Activated CD4-positive, CD25-positive, alpha-beta regulatory T cell treated with anti-CD3 and anti-CD28 coated beads, Interleukin-2, amount 50 U/mL, for 16 hours (primary cell): Measurements from ENCODE around the gene VTI1A.
"Not testable (repeated sequence)": the region's sequence is repeated elsewhere in the genome, so short reads cannot be mapped to it uniquely, and the experiment has no call there.

ENCODE experiments used
- DNase-seq: peaks from one replicate; pipeline ENCODE4 v3.0.0-alpha.2; 2020; ENCODE audit warnings: low read depth, low spot score

Gene VTI1A

DNA sequence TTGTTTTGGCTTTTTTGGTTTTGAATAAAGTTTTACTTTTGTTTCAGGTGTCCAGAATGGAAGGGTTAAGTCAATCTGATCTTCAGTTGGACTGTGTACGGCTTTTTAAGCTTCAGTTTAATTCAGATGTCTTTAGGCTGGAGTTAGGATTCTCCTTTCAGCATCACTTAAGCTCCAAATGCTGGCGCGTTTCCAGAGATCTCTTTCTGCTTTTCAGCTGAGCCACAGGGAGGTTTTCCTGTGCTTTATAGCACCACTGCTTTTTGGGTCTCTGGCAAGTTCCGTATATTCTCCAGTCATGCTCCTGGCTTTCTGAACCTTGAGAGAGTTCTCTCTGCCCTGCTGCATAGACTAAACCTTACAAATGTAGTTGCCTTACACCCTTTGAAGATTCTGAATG is 60.0 kb downstream of the VTI1A start:
- DNase-seq = no peak

DNA sequence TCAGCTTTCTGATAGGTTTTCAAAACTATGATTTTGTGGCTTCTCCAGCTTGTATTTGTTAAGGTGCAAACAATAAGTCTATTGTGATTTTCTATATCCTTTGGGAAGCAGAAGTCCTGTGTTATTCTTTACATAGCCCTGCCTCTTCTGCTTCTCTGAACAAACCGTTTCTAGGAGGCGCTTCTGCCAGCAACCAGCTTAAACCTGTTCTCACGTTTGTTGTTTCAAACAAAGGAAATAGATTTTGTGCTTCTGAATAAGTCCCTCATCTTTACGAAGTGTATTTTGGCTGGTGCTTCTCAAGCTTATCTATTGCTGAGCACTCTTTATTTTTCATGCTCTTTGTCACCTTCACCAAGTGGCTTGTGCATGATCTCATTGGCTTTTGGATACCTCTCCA is 61.0 kb downstream of the VTI1A start:
- no peak for DNase-seq

DNA sequence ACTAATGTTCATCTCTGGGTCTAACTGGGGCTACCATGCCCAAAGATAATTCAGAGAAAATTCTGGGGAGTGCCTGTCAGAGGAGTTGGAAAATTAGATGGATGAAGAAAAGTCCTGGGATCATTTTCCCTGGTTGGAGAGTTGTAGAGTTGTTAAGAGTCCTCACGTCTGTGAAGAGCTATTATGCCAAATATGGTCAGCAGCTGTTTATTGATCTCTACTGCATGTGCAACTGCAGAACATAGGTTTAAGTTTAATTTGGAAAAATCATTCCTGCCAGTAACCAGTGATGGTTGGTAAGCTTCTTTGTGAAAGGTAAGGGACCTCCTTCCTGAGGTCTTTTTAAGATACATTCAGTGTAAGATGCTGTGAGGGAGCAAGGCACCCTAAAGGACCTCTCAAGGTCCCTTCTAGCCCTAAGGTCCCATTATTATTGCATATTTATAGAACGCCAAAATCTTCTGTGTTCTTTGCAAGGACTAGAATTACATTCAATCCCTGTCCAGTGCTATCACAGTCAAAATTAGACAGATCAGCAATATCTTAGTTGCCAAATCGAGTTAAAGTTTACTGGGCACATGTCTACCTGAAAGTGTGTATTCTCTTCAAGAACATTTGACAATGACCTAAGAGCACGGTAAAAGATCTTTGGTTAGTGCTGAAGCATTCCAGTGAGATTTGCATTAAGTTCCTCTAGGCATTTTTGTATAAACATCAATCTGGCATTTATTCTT is 62.7 kb downstream of the VTI1A start:
- no peak for DNase-seq

DNA sequence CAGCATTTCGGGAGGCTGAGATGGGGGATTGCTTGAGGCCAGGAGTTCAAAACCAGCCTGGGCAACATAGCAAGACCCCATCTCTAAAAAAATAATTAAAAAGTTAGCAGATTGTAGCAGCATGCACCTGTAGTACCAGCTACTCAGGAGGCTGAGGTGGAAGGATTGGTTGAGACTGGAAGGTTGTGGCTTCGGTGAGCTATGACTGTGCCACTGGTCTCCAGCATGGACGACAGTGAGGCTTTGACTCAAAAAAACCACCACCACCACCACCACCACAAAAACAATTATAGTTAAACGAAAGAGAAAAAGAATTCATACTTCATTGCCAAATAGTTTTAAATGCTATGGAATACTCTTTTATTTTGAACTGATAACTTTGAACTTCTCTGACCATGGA is 63.4 kb downstream of the VTI1A start:
- DNase-seq = no peak

DNA sequence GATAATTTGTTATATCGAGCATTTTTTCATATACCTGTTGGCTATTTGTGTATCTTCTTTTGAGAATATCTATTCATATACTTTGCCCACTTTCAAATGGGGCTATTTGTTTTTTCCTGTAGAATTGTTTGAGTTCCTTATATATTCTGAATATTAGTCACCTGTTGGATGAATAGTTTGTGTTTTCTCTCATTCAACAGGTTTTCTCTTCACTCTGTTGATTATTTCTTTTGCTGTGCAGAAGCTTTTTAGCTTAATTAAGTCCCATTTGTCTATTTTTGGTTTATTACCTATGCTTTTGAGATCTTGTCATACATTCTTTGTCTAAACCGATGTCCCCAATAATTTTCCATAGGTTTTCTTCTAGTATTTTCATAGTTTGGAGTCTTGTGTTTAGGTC is 65.3 kb downstream of the VTI1A start:
- no peak for DNase-seq

DNA sequence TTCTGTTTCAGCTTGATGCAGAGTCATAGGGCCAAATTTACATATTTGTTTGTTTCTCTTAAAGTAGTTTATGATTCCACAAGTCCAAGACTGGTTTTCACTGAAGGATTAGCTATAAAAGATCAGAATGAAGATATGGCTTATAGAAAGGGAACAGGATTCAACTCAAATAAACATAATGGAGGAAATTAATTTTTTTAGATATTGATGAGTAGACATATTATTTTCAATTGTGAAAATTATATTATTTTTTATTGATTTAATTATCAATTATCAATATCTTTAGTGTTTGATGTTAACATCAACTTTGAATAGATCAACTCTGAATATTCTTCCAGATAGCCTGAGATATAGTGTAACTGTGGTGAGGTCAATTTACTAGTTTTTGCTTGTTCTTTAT is 68.1 kb downstream of the VTI1A start:
- DNase-seq = no peak

DNA sequence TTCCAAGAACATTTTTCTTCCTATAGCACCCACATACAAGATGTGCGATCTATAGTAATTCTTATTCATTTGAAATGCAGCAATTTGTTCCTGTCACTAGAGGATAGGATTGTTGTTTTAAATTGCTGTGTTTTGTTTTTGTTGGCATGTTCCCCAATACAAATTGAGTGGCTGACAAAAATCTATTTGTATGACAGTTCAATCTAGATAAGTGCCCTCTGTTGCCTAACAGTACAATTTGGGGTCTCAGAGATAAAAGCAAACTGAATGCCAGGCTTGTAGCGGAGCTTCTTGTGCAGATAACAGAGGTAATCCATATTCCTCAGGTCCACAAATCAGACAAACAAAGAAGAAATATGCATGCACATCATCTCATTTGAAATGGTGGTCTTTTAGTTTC is 68.8 kb downstream of the VTI1A start:
- DNase-seq = no peak

DNA sequence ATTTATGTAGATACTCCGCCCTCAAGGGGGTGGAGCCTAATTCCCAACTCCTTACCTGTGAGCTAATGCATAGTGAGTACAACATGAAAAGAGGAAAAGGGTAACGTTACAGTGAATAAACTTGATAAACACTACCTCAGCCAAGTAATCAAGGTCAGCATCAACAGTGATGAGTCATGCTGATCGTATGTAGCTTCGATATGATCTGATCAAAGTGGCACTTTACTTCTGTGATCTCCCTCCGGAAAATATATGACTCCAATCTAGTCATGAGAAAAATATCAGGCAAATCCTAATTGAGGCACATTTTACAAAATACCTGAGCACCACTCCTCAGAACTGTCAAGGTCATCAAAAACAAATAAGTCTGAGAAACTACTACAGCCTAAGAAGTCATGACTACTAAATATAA is 70.4 kb downstream of the VTI1A start:
- no peak for DNase-seq

DNA sequence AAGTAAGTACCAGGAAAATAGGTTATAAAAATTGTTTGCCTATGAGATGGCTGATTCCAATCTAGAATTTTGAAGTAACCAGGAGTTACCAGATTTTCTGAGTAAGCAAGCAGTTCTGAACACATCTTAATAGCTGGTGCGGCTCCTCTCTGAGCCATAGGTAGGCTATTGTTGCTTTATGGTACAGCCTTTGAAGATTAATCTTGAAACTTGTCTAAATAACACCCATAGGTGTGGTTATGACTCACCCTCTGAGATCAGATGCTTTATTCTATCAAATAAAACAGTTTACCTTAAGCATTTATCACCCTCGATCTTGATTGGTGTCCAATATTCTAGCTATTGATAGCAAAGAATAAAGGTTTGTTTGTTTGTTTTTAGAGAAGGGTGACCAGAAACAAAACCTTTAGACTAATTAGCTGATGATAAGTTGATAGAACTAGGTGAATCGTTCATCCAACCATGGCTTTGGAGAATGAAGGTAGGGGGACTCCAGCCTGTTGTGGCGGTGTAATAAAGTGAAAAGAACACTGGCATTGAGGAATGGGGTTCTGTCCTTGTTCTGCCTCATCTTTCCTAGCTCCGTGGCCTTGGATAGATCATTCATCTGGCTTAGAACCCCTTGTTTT is 72.2 kb downstream of the VTI1A start:
- DNase-seq = no peak

DNA sequence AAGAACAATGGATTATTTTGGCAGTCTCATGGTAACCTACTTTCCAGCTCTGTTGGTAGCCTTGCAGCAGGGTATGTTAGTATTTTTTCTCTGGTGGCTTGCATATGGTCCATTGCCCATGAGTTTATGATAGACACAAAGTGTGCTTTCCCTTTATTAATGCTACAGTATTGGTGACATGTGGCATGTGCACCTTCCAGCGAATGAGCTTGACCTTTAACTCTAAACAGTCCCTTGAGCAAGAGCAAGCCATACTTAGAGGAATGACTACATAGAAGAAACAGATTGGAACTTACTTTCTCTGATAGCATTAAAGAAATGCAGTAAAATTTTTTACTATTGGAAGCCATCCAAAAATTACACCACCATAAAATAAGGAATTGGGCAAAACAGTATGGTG is 73.9 kb downstream of the VTI1A start:
- no peak for DNase-seq

DNA sequence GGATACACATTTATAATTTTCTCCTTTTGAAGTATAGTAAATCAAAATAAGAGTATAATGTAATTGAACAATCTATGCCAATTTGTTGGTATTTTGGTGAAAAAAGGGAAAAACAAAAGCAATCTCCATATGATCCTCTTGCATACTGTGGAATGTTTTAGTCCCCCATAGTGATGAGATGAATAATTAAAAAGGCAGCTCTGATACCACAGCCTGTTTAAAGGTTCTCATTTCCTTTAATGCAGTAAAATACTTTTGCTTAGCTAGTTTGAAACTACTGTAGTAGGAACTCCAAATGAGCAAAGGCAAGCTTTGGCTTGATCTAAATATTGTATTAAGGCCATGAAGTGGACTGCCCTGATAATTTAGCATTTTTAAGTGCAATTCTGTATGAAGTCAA is 77.6 kb downstream of the VTI1A start:
- DNase-seq = no peak

DNA sequence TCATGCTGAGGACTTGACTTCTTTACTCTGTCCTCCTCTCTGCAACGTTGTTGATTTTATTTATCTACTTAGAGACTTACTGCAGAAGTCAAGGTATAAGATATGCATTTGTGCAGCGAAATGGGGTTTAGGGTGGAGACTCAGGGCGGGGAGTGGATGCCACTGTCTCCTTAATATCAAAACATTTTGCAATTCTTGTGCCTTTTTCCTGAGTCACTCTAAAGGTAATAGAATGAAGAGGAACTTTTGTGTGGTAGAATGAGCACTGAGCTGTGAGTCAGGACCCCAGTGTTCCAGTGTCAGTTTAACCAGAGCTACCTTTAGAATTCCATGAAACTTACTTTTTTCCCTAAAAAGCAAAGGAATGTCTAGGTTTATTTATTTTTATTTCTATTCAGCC is 78.2 kb downstream of the VTI1A start:
- no peak for DNase-seq

DNA sequence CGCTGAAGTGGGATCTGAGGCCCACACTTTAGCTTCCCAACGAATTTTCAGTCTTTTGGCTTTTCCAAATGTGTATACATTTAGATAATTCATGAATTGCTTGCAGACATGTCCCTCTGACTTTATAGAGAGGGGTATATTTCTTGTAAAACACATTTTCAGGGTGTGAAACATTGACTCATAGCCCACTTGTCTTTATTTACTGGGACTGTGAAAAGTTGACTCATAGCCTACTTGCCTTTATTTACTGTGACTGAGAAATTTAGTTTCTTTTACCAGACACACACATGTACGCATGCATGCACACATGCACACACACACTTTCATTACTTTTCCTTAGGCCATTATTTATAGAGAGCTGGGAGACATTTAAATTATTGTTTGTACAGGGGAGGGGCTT is 79.1 kb downstream of the VTI1A start:
- DNase-seq = no peak

DNA sequence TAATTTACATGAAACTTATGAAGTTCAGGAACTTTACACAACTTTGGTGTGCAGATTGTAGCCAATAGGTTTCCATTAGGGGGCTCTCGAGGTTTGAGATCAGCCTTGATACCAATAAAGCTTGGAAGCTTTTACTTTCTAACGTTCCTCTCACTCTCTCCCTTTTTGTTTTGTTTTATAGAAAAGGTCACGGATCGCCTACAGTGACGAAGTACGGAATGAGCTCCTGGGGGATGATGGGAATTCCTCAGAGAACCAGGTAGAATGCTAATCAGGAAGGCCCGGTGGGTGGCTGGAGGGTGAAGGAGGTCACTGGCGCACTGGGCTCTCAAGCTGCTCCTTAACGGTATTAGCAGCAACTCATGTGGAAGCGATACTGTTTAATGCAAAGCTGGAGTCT is 79.9 kb downstream of the VTI1A start:
- no peak for DNase-seq

DNA sequence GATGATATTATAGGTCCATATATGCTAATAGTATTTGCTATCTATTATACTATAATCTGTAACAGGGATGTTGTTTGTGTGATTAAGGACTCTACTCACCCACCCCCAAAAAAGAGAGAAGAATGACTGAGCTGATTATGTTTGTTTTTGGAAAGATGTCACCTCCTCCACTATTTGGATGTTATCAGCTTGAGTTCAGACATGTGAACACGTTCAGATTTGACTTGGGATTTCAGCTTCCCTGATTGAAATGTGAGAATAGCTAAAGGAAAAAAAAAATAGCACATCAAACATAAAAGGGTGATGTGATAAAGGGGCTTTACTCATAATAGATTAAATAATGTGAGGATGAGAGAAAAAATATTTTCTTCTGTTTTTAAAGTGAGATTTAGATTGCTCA is 81.2 kb downstream of the VTI1A start:
- no peak for DNase-seq

DNA sequence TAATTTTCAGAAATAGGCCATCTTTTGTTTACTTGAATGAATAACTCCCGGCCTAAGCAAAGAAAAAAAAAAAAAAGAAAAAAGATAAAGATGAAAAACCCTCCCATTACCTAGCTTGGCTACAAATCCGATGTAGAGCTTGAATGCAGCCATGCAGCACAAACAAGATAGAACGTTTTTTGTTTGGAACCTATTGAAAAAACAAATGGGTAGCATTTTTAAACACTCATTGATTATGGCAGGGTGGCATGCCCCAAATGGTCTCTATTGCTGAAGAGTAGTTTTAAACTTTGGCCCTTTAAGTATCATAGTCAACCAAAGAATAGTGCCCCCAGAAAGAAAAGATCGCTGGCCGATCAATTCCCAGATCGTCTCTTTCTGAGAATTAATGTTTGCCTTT is 84.4 kb downstream of the VTI1A start:
- no peak for DNase-seq

DNA sequence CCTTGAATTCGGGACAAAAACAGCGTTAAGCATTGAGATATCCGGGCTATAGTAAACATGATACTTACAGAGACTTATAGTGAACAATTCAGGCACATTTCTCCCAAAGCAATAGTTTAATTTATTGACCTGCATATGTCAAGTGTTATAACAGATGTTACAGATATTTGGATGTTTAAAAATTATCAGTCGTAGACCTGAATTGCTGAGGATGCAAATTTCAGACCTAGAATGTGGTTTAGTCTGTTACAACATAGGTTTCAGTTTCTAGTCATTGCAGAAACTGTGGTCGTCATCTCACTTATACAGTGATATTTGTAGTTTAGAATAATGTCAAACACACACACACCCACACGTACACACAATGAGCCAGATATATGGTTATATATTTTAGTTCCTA is 85.2 kb downstream of the VTI1A start:
- DNase-seq = no peak

DNA sequence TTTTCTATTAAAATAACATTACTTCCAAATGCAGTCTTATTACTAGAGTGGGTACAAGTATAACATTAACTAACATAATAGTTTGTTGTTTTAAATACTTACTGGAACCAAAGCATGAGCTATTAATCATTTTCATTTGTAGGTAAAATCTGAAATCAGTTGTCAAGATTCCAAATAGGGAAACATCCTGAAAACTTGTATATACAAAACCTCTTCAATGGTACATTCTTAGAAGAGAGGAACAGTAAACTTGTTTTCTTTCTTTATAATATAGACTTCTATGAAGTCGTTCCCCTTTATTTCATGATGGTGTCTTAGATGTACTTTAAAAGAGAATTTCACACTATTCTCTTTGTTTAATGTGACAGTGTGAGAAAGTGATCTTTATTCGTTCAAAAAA is 85.9 kb downstream of the VTI1A start:
- no peak for DNase-seq

DNA sequence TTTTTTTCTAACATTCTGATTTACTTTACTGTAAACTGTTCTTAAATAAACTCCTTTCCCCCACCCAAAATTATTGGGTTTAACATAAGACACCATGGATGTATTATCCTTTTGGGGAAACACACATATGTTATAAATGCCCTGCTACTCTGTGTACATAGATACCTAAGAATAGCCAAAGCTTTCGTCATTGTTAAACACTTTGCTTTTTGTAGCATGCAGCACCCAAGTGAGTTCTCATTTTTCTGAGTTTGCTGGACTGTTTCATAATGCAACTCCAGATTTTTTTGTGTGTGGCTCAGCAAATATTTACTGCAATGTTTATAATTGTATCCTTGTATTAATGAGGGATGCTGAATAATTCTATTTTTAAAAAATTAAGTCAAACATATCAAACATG is 86.9 kb downstream of the VTI1A start:
- no peak for DNase-seq

DNA sequence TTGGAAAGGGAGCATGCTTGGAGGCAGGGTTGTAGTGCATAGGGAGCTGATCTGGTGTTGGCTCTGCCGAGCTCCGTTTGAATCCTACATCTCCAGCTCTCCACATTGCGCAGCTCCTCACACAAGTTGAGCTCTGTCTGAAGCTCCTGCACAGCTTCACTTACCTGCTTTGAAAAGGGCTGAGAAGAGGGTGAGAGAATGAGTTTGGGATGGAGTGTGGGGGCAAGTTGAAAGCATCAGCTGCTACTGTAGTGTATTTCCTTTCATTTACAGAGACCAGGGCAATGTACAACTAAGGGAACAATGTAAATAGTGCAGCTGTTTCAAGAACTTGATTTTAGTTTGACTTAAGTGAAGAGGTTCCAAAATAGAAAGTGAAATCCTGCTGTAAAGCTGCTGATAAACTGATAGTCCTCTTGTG is 88.5 kb downstream of the VTI1A start:
- no peak for DNase-seq

DNA sequence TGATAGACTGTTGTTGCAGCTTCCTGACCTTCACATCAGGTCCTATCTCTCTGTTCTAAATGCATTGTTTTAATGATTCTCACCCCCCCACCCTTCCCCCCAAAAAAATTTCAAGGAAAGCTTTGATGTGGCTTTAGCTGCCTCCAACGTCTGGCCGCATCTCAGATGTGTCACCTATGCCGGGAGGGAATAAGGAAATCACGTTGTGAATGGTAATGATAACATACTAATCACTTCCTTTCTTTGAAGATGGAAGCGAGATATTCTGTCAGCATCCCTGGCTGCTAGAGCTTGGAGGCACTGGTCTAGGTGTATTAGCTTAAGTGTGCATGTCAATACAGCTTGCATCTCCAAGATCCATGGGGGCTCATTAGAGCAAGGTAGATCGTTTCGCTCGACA is 89.6 kb downstream of the VTI1A start:
- DNase-seq = no peak

DNA sequence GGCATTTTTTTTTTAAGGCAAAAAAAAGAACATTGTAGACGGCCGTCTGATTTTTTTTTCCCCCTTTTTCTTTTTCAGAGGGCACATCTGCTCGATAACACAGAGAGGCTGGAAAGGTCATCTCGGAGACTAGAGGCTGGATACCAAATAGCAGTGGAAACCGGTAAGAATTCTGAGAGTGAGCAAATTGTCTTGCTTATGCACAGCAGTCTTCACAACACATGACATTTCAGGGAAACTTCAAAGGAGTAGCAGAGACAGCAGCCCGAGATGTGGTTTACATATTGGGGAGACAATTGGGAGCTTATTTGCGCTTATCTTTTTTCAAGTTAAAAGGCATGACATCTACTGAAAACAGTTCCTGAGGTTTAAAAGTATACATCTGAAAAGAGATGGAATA is 91.2 kb downstream of the VTI1A start:
- DNase-seq = no peak

DNA sequence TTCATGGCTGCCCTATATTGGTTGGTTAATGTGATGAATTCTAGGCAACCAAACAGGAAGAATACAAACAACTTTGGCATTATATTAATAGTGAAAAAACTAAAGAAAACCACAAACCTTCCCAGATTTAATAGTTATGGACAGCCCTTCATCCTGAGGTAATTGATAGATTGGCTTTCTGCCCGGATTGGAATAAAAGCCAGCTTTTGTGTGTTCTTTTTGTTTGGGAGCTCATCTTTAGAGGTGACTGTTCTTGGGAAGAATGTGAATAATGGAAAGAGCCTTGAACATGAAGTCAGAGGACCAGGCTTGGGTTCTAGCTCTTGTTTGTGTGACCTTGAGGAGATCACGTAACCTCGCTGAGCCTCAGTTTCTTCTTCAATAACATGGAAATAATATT is 92.3 kb downstream of the VTI1A start:
- no peak for DNase-seq

DNA sequence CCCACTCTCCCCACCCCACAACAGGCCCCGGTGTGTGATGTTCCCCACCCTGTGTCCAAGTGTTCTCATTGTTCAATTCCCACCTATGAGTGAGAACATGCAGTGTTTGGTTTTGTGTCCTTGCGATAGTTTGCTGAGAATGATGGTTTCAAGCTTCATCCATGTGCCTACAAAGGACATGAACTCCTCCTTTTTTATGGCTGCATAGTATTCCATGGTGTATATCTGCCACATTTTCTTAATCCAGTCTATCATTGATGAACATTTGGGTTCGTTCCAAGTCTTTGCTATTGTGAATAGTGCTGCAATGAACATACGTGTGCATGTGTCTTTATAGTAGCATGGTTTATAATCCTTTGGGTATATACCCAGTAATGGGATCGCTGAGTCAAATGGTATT is 95.8 kb downstream of the VTI1A start:
- not testable (repeated sequence) for DNase-seq
